Measurements from ENCODE around the gene SCARF2.
"Not testable (repeated sequence)": the region's sequence is repeated elsewhere in the genome, so short reads cannot be mapped to it uniquely, and the experiment has no call there.

The SCARF2 gene

DNA sequence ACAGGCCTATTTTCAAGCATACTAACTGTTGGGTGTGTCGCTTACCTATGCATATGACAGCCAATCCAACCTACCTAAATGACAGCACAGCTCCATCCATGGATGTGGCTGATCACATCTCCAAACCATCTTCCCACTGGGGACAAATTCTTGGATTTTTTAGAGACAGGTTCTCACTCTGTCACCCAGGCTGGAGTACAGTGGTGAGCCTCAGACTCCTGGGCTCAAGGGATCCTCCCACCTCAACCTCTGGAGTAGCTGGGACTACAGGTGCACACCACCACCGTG is 18.0 kb downstream of the SCARF2 start:
- DNase-seq (ENCODE audit: low read depth), result no peak
- no peak for TF ChIP-seq CTCF (IDR thresholded peaks at IDR 0.05; ENCODE audit: insufficient read depth, low read depth, low read length, missing control alignments)
- no peak overlapping the region for H3K4me3 ChIP-seq (ENCODE audit: low read depth, low read length)

DNA sequence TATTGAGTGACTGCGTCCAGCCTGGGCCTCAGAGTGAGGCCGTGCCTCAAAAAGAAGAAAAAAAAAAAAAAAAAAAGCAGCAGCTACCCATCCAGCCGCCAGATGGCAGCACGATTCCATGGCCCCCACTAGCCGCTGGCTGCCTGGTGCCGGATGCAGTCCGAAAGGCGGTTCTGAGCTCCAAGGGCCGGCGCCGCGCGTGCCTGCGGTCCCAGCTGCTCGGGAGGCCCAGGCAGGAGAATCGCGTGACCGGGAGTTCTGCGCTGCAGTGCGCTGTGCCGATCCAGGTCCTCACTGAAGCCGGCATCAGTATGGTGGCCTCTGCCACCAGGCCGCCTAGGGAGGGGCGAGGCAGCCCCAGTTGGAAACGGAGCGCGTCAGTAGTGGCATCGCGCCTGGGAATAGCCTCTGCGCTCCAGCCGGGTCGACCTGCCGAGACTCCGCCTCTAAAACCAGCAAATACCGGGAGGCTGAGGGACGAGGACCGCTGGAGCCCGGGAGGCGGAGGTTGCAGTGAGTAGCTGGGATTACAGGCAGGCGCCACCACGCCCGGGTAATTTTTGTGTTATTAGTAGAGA is 19.3 kb downstream of the SCARF2 start:
- DNase-seq (ENCODE audit: low read depth), result peak; percentile 80
- TF ChIP-seq CTCF (IDR thresholded peaks at IDR 0.05; ENCODE audit: insufficient read depth, low read depth, low read length, missing control alignments), result peak; percentile 87
- H3K4me3 ChIP-seq (ENCODE audit: low read depth, low read length), result no peak overlapping the region

- not testable (repeated sequence) for DNase-seq (ENCODE audit: low read depth); H3K4me3 ChIP-seq (ENCODE audit: low read depth, low read length)
These were observed 21.9 kb downstream of the SCARF2 start for GRCh38 chr22:20415699-20416098.

DNA sequence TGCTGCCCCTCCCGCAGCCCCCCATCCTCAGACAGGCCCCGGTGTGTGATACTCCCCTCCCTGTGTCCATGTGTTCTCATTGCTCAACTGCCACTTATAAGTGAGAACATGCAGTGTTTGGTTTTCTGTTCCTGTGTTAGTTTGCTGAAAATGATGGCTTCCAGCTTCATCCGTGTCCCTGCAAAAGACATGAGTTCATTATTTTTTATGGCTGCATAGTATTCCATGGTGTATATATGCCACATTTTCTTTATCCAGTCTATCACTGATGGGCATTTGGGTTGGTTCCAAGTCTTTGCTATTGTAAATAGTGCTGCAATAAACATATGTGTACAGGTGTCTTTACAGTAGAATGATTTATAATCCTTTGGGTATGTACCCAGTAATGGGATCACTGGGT is 22.4 kb downstream of the SCARF2 start:
- not testable (repeated sequence) for H3K4me3 ChIP-seq (ENCODE audit: low read depth, low read length)

DNA sequence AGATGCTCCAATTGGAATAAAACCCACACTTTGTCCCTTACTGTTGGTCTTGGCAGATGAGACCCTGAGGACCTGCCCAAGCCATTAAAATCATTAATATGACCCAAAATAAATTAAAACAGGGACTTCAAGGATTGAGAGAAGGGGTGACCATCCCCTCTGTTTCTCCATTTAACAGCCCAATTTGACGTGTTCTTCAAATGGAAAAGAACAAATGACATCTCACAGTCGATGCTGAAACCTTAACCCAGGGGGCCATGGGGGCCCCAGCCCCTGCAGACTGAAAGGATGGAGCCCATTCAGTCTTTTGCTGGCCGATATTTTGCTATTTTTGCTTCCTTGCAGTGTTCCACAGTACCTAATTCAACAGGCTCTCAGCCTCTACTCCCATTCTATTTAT is 23.2 kb downstream of the SCARF2 start:
- H3K4me3 ChIP-seq (ENCODE audit: low read depth, low read length), result no peak overlapping the region
- no peak for DNase-seq (ENCODE audit: low read depth)
- no peak for TF ChIP-seq CTCF (IDR thresholded peaks at IDR 0.05; ENCODE audit: insufficient read depth, low read depth, low read length, missing control alignments)

More for the DNA sequence above, 22.4 kb downstream of the SCARF2 start:
- not testable (repeated sequence) for DNase-seq (ENCODE audit: low read depth)

DNA sequence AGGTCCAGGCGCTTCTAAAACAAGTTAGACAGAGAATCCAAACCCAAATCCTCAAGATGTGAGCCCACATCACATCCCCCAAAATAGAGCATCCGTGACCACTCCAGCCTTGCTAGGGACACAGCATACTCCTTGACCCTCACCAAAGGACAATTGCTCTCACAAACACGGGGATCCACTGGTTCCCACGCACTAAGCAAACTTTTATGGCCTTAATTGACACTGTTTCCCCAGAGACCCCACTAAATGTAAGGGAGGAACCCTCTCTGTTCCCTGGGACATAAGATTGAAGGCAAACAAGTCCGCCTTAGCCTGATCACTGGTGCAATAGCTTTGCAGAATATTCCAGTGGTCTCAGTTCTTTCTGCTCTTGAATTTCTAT is 23.6 kb downstream of the SCARF2 start:
- no peak for TF ChIP-seq CTCF (IDR thresholded peaks at IDR 0.05; ENCODE audit: insufficient read depth, low read depth, low read length, missing control alignments)
- no peak for DNase-seq (ENCODE audit: low read depth)
- no peak overlapping the region for H3K4me3 ChIP-seq (ENCODE audit: low read depth, low read length)

DNA sequence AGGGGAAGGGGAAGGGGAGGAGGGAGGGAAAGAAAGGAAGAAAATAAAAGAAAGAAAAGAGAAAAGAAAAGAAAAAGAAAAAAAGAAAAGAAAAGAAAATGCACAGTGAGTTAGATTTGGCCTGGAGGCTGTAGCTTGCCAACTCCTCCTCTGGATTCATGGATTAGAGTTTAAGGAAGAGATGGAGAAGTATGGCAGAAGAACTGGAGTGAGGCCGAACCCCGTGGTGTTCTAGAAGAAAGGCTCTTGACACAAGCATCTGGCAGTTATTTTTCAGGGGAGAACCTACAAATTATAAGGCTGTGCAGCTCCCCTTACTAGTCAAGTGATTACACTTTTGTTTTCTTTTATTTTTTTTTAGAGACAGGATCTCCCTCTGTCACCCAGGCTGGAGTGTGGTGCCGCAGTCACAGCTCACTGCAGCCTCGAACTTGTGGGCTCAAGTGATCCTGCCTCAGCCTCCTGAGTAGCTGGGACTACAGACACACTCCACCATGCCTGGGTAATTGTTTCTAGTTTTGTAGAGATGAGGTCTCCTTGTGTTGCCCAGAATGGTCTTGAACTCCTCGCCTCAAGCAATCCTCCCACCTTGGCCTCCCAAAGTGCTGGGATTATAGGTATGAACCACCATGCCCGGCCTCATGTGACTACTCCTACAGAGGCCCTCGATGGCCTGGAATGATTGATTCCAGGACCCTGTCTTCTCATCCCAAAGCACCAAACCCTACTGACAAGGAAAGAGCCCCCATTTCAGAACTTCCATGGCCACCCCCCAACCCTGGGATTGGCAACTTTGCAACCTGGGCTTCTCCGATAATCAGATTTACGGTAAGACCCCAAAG is 24.2 kb downstream of the SCARF2 start:
- no peak for TF ChIP-seq CTCF (IDR thresholded peaks at IDR 0.05; ENCODE audit: insufficient read depth, low read depth, low read length, missing control alignments)
- no peak for DNase-seq (ENCODE audit: low read depth)

More for the DNA sequence above, 24.2 kb downstream of the SCARF2 start:
- H3K4me3 ChIP-seq (ENCODE audit: low read depth, low read length), result no peak overlapping the region
